Fibroblast of the aortic adventitia (primary cell): Measurements from ENCODE around the gene PRDM15. TPM values are rescaled to one million over a fixed set of nuclear protein-coding genes. Genes with fewer than 3 reads are reported as not detected.
"Not testable (repeated sequence)": the region's sequence is repeated elsewhere in the genome, so short reads cannot be mapped to it uniquely, and the experiment has no call there.

ENCODE experiments used
- DNase-seq: peaks from one replicate; pipeline ENCODE4 v3.0.0-alpha.2; 2010; ENCODE audit warnings: low read depth
- H3K4me3 ChIP-seq: 2 replicates; pipeline ENCODE4 v1.5.1; 2011; ENCODE audit warnings: low read depth, mild to moderate bottlenecking, control low read depth, low read length, moderate library complexity
- CTCF ChIP-seq: IDR thresholded peaks from 2 replicates; pipeline ENCODE4 v1.5.1; 2011; ENCODE audit warnings: mild to moderate bottlenecking, low read length, control low read depth, inconsistent platforms; ENCODE audit not compliant: insufficient read depth
- total RNA-seq: library from RNA; depleted of rRNA; stranded (reverse); fragments of >200 nt; gene quantifications from 2 replicates; pipeline ENCODE4 v1.2.3, GENCODE V29; 2012; ENCODE audit warnings: low replicate concordance

PRDM15 gene
- total RNA-seq, 1 donor = 4.7 TPM

GRCh38 chr21:41799763-41800162 is 79.4 kb downstream of the PRDM15 start:
- no peak overlapping the region for H3K4me3 ChIP-seq
- TF ChIP-seq CTCF = no peak
- no peak for DNase-seq

- H3K4me3 ChIP-seq = no peak overlapping the region
- no peak for TF ChIP-seq CTCF
- DNase-seq = no peak
Measured at GRCh38 chr21:41798326-41798725, 80.8 kb downstream of the PRDM15 start.

- DNase-seq = no peak
- H3K4me3 ChIP-seq = no peak overlapping the region
- TF ChIP-seq CTCF = no peak
Measured at GRCh38 chr21:41796476-41797080, 82.6 kb downstream of the PRDM15 start.

- TF ChIP-seq CTCF = no peak
- no peak for DNase-seq
- no peak overlapping the region for H3K4me3 ChIP-seq
Measured at GRCh38 chr21:41795726-41796125, 83.4 kb downstream of the PRDM15 start.

GRCh38 chr21:41794600-41794999 is 84.5 kb downstream of the PRDM15 start:
- no peak for DNase-seq
- no peak for TF ChIP-seq CTCF
- no peak overlapping the region for H3K4me3 ChIP-seq

GRCh38 chr21:41792711-41793110 is 86.4 kb downstream of the PRDM15 start:
- no peak overlapping the region for H3K4me3 ChIP-seq
- DNase-seq = no peak
- TF ChIP-seq CTCF = no peak

GRCh38 chr21:41786509-41786987 is 92.6 kb downstream of the PRDM15 start:
- DNase-seq = peak; percentile 73

GRCh38 chr21:41785262-41785661 is 93.9 kb downstream of the PRDM15 start:
- DNase-seq, H3K4me3 ChIP-seq: not testable (repeated sequence)

More at GRCh38 chr21:41786509-41786987, 92.6 kb downstream of the PRDM15 start:
- TF ChIP-seq CTCF = no peak
- no peak overlapping the region for H3K4me3 ChIP-seq
